Uterus (tissue), 4 donors: ENCODE data around the gene NANOS2. TPM values are rescaled to one million over a fixed set of nuclear protein-coding genes. Genes with fewer than 3 reads are reported as not detected.

Experiments used
- DNase-seq, 2 donors: peaks; one replicate each; pipeline ENCODE4 v3.0.0-alpha.2; 2019 to 2020
- H3K27ac ChIP-seq, 2 donors: fragments of 200-600 bp; sonication (generic); 1 replicate in 1 of 2; 2 replicates in 1 of 2; pipeline ENCODE4 v1.5.1; 2016 to 2018
- H3K27me3 ChIP-seq, 2 donors: fragments of 200-600 bp; sonication (generic); one replicate each; pipeline ENCODE4 v1.5.1; 2018 to 2019; ENCODE audit warnings: control low read depth in 1 of 2
- H3K36me3 ChIP-seq, 2 donors: fragments of 200-600 bp; sonication (generic); one replicate each; pipeline ENCODE4 v1.5.1; 2019; ENCODE audit warnings: control low read depth in 1 of 2
- H3K4me1 ChIP-seq, 2 donors: fragments of 200-600 bp; sonication (generic); one replicate each; pipeline ENCODE4 v1.5.1; 2018 to 2019; ENCODE audit warnings: control low read depth in 1 of 2
- H3K4me3 ChIP-seq, 2 donors: fragments of 200-600 bp; sonication (generic); 1 replicate in 1 of 2; 2 replicates in 1 of 2; pipeline ENCODE4 v1.5.1; 2018 to 2019; ENCODE audit warnings: mild to moderate bottlenecking in 1 of 2
- H3K9me3 ChIP-seq, 2 donors: fragments of 200-600 bp; sonication (generic); one replicate each; pipeline ENCODE4 v1.5.1; 2019; ENCODE audit warnings: control low read depth in 1 of 2
- CTCF ChIP-seq, 4 experiments: fragments of 200-600 bp in 2 of 4; fragments of 450-650 bp in 2 of 4; sonication (generic) in 2 of 4; IDR thresholded peaks; one replicate each; pipeline ENCODE4 v1.5.1; 2016 to 2019; ENCODE audit warnings: antibody characterized with exemption in 4 of 4, mild to moderate bottlenecking in 2 of 4, moderate library complexity in 1 of 4
- POLR2A ChIP-seq, 2 donors: fragments of 450-650 bp; IDR thresholded peaks; one replicate each; pipeline ENCODE4 v1.6.1; 2016; ENCODE audit warnings: antibody characterized with exemption in 2 of 2, mild to moderate bottlenecking in 1 of 2, moderate library complexity in 1 of 2
- intact Hi-C: fragments of 100-400 bp; cut with DNase I; formaldehyde crosslinking; loops from one replicate; pipeline ENCODE4 v1.15.1; 2023; ENCODE audit warnings: low total_unique reads
- total RNA-seq, 4 donors: library from RNA; depleted of rRNA in 3 of 4; stranded (reverse); fragments of >200 nt in 3 of 4; gene quantifications; one replicate each; pipeline versions ENCODE4 v1.1.0 to v1.2.4, GENCODE V29; 2014 to 2023
- donor health status: DM: yes; HTN: yes; CAD: no.

Gene NANOS2
- total RNA-seq, 4 donors from 2014 or later = not detected

DNA sequence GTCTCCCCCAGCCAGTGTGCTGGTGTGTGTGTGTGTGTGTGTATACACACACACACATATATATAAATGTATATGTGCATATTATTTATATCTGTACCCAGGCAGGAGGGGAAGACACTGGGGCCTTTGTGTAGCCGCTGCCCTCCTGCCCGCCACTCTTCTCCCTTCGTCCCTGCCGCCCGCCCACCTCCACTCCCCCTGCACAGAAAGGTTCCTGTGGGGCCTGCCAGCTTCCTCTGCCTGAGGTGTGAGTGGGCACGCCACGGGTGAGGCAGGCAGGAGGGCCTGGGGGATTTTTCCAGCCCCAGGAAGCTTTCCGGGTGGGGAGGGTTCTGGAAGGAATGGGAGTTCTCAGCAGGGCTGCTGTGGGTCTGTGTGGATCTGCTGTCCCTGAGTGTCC is 35.5 kb downstream of the NANOS2 start:
- Histone ChIP-seq H3K27me3 (no peaks in the 10 kb centered on the region), H3K27ac (no peak overlapping the region), H3K4me1 (peaks cover 7 to 15% of the 10 kb centered on the region in 2 donors), H3K9me3 (no peaks in the 10 kb centered on the region), H3K36me3 (no peaks in the 10 kb centered on the region), H3K4me3 (no peak overlapping the region)
- intact Hi-C loops = no loop called here
- TF ChIP-seq CTCF (IDR thresholded peaks at IDR 0.05) = no peak
- TF ChIP-seq POLR2A (IDR thresholded peaks at IDR 0.05) = no peak
- no peak for DNase-seq

- TF ChIP-seq POLR2A (IDR thresholded peaks at IDR 0.05) = no peak
- no peak for TF ChIP-seq CTCF (IDR thresholded peaks at IDR 0.05)
- Histone ChIP-seq H3K27ac (no peak overlapping the region), H3K27me3 (no peaks in the 10 kb centered on the region), H3K4me1 (peaks cover 6 to 7% of the 10 kb centered on the region in 2 donors), H3K4me3 (no peak overlapping the region), H3K9me3 (no peaks in the 10 kb centered on the region), H3K36me3 (no peaks in the 10 kb centered on the region)
- intact Hi-C loops = no loop called here
- no peak for DNase-seq
Measured at GRCh38 chr19:45878043-45878794, 36.4 kb downstream of the NANOS2 start.

DNA sequence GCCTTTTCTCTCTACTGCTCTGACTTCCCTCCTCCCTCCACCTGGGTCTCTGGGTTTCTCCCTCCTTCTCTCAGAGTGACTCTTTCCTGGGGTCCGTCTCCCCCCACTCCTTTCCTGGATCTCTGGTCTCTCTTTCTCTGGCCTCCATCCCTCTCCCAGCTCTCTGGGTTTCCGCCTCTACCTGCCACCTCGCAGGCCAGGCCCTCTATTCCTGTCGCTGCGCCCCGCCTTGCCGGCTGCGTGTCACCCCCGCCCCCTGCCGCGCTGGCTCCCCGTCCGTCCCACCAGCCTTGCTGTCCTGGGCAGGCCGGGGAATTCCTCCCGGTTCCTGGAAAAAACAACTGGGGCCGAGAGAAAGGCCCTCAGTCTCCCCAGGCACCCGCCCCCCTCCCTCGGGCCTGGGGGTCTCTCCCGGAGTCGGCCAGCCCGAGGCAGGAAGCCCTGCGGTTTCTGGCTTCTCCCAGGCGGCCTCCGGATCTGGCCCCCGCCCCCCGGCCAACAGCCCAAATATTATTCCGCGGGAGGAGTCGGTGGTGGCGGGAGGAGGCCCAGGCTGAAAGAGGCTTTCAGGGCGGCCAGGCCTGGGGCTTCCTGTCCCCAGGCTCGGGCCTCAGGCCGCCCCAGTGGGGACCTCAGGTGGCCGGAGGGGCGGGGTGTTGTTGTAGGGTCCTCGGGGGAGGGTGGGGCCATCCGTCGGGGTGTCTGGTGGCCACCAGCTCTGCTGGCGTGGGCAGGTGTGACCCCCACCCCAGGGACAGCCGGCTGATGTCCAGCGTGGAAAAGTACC is 38.0 kb downstream of the NANOS2 start:
- no peak for TF ChIP-seq POLR2A (IDR thresholded peaks at IDR 0.05)
- TF ChIP-seq CTCF (IDR thresholded peaks at IDR 0.05) = no peak

GRCh38 chr19:45876161-45876410 is 38.5 kb downstream of the NANOS2 start:
- no peak for DNase-seq
- H3K9me3 ChIP-seq = no peaks in the 10 kb centered on the region
- peak overlapping the region in 1 of 2 donors; percentile 33 for H3K27ac ChIP-seq
- intact Hi-C loops = no loop called here
- H3K36me3 ChIP-seq = no peaks in the 10 kb centered on the region
- H3K27me3 ChIP-seq = no peaks in the 10 kb centered on the region
- no peak overlapping the region for H3K4me3 ChIP-seq
- no peak for TF ChIP-seq CTCF (IDR thresholded peaks at IDR 0.05)
- no peak for TF ChIP-seq POLR2A (IDR thresholded peaks at IDR 0.05)
- no peaks in the 10 kb centered on the region for H3K4me1 ChIP-seq

More for the DNA sequence above, 38.0 kb downstream of the NANOS2 start:
- no peak for DNase-seq
- no peaks in the 10 kb centered on the region for H3K9me3 ChIP-seq
- no peaks in the 10 kb centered on the region for H3K4me1 ChIP-seq
- no peaks in the 10 kb centered on the region for H3K27me3 ChIP-seq
- H3K27ac ChIP-seq = peak overlapping the region; percentile 33 to 50
- peak overlapping the region in 1 of 2 donors; percentile 6 for H3K4me3 ChIP-seq
- H3K36me3 ChIP-seq = no peaks in the 10 kb centered on the region
- intact Hi-C loops = no loop called here

- Histone ChIP-seq H3K36me3 (no peaks in the 10 kb centered on the region), H3K4me3 (no peak overlapping the region), H3K27ac (no peak overlapping the region), H3K4me1 (no peaks in the 10 kb centered on the region), H3K27me3 (no peaks in the 10 kb centered on the region), H3K9me3 (no peaks in the 10 kb centered on the region)
- intact Hi-C loops = no loop called here
- DNase-seq = no peak
- TF ChIP-seq CTCF (IDR thresholded peaks at IDR 0.05) = no peak
- TF ChIP-seq POLR2A (IDR thresholded peaks at IDR 0.05) = no peak
Measured at GRCh38 chr19:45874620-45874966, 40.0 kb downstream of the NANOS2 start.
